Mucosa of descending colon (tissue), 3 donors: ENCODE results near the gene PRKCE. TPM values are rescaled to one million over a fixed set of nuclear protein-coding genes. Genes with fewer than 3 reads are reported as not detected.

ENCODE experiments used
- ATAC-seq: fragments of 200-7000 bp; cut with Tn5 transposase; one replicate; pipeline ENCODE4 v1.9.1; 2020; ENCODE audit warnings: mild to moderate bottlenecking, moderate library complexity
- DNase-seq, 3 donors: peaks; one replicate each; pipeline ENCODE4 v3.0.0-alpha.2; 2020
- H3K36me3 ChIP-seq: fragments of 200-600 bp; one replicate; pipeline ENCODE4 v1.8.0; 2021; ENCODE audit warnings: low read depth, mild to moderate bottlenecking
- H3K4me1 ChIP-seq: fragments of 200-600 bp; one replicate; pipeline ENCODE4 v1.8.0; 2021; ENCODE audit warnings: low read depth, mild to moderate bottlenecking
- H3K4me3 ChIP-seq: fragments of 200-600 bp; one replicate; pipeline ENCODE4 v1.8.0; 2021; ENCODE audit warnings: mild to moderate bottlenecking
- H3K9me3 ChIP-seq: fragments of 200-600 bp; one replicate; pipeline ENCODE4 v1.8.0; 2021; ENCODE audit warnings: mild to moderate bottlenecking
- CTCF ChIP-seq: fragments of 200-600 bp; IDR thresholded peaks from one replicate; pipeline ENCODE4 v1.8.0; 2022; ENCODE audit warnings: antibody characterized with exemption, mild to moderate bottlenecking
- intact Hi-C, 2 donors: fragments of 100-400 bp; cut with DNase I in 1 of 2; cut with micrococcal nuclease in 1 of 2; formaldehyde crosslinking; loops; one replicate each; pipeline versions ENCODE4 v1.11.0 to v1.11.1; 2022; cut with DNase I, micrococcal nuclease
- total RNA-seq, 3 donors: library from RNA; stranded (reverse); fragmentation: NEBNext Ultra II Directional in 2 of 3; extraction: Animal tissue kit (Norgen Biotek cat#: 25700) in 2 of 3; gene quantifications; one replicate each; pipeline versions ENCODE4 v1.2.1 to v1.2.4, GENCODE V29; 2021 to 2023
- donor health status: DM: no; HTN: no; CAD: no; lungs with moderate emphysema.
- donor health status: DM: no; HTN: no; CAD: no.
- donor health status: DM: no; HTN: yes; CAD: no.

The PRKCE gene
- total RNA-seq, 3 donors from 2014 or later: 24.5 to 52.0 (median 32.7) TPM

DNA sequence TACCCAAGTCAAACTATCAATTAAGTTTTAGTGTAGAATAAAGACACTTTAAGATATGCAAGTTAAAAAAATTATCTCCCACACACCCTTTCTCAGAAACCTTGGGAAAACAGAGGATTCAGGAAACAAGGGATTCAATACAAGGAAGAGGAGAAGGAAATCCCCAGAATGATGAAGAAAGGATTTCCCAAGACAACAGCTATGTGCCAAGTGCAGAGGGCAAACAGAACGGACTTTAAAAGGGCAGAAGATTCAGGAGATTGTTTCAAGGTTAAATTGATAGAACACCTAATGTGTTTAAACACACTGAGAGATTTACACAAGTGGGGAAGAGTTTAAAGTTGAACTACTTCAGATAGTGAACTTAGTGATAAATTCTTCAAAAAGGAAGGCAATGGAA is 574.3 kb downstream of the PRKCE start:
- intact Hi-C loops: no loop called here
- no peak for DNase-seq

DNA sequence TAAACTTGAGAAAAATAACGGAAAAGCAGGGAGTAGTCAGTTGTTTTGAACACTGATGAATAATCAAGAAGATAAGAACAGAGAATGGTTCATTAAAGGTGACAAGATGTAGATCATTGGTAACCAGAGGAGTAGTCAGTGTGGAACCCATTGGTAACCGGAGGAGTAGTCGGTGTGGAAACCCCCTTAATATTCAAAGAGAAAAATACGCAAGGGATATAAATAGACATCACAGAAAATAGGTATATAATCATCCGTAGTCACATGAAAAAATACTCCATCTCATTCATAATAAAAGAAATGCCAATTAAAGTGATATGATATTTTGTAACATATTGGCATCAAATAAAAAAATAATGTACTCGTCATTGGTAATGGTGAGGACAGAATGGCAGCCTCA is 575.1 kb downstream of the PRKCE start:
- H3K36me3 ChIP-seq: no peaks in the 10 kb centered on the region
- DNase-seq (no peak), ATAC-seq (no peak)
- TF ChIP-seq CTCF: no peak
- H3K4me3 ChIP-seq: no peak overlapping the region
- H3K9me3 ChIP-seq: no peaks in the 10 kb centered on the region
- peaks cover 8% of the 10 kb centered on the region for H3K4me1 ChIP-seq
- intact Hi-C loops: no loop called here

More for the DNA sequence above, 574.3 kb downstream of the PRKCE start:
- no peak for TF ChIP-seq CTCF
- Histone ChIP-seq H3K4me1 (peaks cover 8% of the 10 kb centered on the region), H3K4me3 (no peak overlapping the region), H3K9me3 (no peaks in the 10 kb centered on the region), H3K36me3 (no peaks in the 10 kb centered on the region)
- no peak for ATAC-seq

DNA sequence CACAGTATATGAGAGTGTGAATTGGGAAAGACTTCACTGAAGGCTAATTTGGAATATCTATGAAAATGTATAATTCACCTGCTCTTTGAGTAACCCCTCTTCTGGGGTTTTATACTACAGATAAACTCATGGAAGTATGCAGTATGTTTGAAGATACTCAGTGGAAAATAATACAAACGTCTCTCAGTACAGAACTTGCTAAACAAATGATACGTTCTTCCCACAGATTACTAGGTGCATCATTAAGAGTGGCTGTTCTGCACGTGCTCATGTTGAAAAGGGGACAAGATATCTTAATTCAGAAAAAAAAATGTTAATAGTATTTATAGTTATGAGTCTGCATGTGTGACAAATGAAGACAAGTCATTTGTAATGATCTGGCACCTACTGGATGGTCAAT is 575.5 kb downstream of the PRKCE start:
- TF ChIP-seq CTCF: no peak
- DNase-seq: no peak
- no peak for ATAC-seq
- no peak overlapping the region for H3K4me3 ChIP-seq
- intact Hi-C loops: no loop called here
- H3K9me3 ChIP-seq: no peaks in the 10 kb centered on the region
- peaks cover 8% of the 10 kb centered on the region for H3K4me1 ChIP-seq
- H3K36me3 ChIP-seq: no peaks in the 10 kb centered on the region

DNA sequence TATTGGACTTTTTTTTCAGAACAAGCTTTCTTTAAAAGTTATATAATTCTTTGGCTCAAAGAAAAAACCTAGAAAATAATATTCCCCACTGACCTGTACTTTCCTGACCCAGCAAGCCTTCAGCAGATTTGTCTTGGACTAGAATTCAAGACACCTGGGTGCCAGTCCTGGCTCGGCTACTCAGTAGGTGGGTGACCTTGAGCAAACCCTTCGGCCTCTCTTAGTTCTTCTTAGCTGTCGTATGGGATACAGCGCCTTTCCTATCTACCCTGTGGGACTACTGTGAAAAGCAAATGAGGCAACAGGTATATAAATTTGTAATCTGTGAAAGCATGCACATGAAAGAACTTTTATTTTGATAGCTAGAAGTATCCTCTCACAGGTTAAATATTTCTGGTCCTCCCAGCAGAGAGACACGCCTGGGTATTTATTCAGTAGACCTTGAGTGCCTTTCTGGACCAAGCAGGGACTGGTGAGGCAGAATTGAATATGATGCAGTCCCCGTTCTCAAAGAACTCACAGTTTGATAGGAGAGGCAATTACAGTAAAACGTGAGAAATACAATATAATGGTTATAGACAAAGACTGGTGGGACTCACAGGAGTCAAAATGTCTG is 576.3 kb downstream of the PRKCE start:
- ATAC-seq: no peak
- intact Hi-C loops: no loop called here
- H3K4me1 ChIP-seq: peaks cover 8% of the 10 kb centered on the region
- DNase-seq: no peak
- no peak for TF ChIP-seq CTCF
- H3K9me3 ChIP-seq: no peaks in the 10 kb centered on the region
- H3K36me3 ChIP-seq: no peaks in the 10 kb centered on the region
- H3K4me3 ChIP-seq: no peak overlapping the region

- no peak for TF ChIP-seq CTCF
- ATAC-seq (peak; percentile 84), DNase-seq (peak in 1 of 3 donors; percentile 27)
- H3K4me3 ChIP-seq: no peak overlapping the region
- no peaks in the 10 kb centered on the region for H3K36me3 ChIP-seq
- peaks cover 8% of the 10 kb centered on the region for H3K4me1 ChIP-seq
- intact Hi-C loops: no loop called here
- no peaks in the 10 kb centered on the region for H3K9me3 ChIP-seq
Measured at GRCh38 chr2:46229134-46230063, 577.9 kb downstream of the PRKCE start.
